ENCODE results near the gene IL1RAPL1. TPM values are rescaled to one million over a fixed set of nuclear protein-coding genes. Genes with fewer than 3 reads are reported as not detected.

Gene IL1RAPL1
- total RNA-seq, 2 experiments from 2014 or later, result not detected

DNA sequence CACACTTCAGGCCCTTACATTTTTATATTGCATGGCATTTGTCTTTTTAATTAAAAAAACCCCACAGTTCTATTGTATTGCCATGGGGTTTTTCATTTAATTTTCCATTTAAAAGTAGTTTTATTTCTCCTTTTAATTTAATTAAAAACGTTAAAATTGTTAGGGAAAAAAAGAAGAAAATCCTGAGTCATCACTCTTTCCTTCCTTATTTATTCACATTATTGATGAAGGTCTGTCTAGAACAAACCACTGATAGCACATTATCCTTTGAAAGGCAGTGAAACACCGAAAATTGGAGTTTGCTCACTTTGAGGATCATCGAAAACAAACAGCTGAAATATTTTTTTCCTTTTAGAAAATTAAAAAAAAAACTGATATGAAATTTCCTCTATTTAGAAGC, 868.5 kb downstream of the IL1RAPL1 start:
- H3K27ac Mint-ChIP-seq, result no peak overlapping the region
- TF ChIP-seq, protein P1, sequence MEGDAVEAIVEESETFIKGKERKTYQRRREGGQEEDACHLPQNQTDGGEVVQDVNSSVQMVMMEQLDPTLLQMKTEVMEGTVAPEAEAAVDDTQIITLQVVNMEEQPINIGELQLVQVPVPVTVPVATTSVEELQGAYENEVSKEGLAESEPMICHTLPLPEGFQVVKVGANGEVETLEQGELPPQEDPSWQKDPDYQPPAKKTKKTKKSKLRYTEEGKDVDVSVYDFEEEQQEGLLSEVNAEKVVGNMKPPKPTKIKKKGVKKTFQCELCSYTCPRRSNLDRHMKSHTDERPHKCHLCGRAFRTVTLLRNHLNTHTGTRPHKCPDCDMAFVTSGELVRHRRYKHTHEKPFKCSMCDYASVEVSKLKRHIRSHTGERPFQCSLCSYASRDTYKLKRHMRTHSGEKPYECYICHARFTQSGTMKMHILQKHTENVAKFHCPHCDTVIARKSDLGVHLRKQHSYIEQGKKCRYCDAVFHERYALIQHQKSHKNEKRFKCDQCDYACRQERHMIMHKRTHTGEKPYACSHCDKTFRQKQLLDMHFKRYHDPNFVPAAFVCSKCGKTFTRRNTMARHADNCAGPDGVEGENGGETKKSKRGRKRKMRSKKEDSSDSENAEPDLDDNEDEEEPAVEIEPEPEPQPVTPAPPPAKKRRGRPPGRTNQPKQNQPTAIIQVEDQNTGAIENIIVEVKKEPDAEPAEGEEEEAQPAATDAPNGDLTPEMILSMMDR (IDR thresholded peaks at IDR 0.05), result no peak
- no peak overlapping the region for H3K4me3 ChIP-seq (ENCODE audit: low read length)
- H3K4me1 ChIP-seq (ENCODE audit: insufficient read depth, low read length), result no peaks in the 10 kb centered on the region
- H3K9me3 ChIP-seq (ENCODE audit: control insufficient read depth in 1 of 2, insufficient read depth in 1 of 2, low read length in 2 of 2), result no peaks in the 10 kb centered on the region
- no peaks in the 10 kb centered on the region for H3K27me3 Mint-ChIP-seq
- no peak overlapping the region for H3K4me3 Mint-ChIP-seq
- ATAC-seq (ENCODE audit: poor library complexity) (no peak), DNase-seq (no peak)
- ChIA-PET POLR2A (no interaction called here), CTCF (no interaction called here)
- no peaks in the 10 kb centered on the region for H3K27me3 ChIP-seq (ENCODE audit: control insufficient read depth in 1 of 2, insufficient read depth in 2 of 2, low read length in 2 of 2)
- no peak overlapping the region for H3K27ac ChIP-seq (ENCODE audit: low read depth in 1 of 2, low read length in 2 of 2)
- H3K36me3 Mint-ChIP-seq (ENCODE audit: low read depth), result no peaks in the 10 kb centered on the region
- intact Hi-C loops (cut with DNase I, micrococcal nuclease), result no loop called here
- no peaks in the 10 kb centered on the region for H3K4me1 Mint-ChIP-seq (ENCODE audit: low read depth)
- H3K36me3 ChIP-seq (ENCODE audit: insufficient read depth, low read length), result no peaks in the 10 kb centered on the region
- H3K9me3 Mint-ChIP-seq, result peaks cover 3% of the 10 kb centered on the region

DNA sequence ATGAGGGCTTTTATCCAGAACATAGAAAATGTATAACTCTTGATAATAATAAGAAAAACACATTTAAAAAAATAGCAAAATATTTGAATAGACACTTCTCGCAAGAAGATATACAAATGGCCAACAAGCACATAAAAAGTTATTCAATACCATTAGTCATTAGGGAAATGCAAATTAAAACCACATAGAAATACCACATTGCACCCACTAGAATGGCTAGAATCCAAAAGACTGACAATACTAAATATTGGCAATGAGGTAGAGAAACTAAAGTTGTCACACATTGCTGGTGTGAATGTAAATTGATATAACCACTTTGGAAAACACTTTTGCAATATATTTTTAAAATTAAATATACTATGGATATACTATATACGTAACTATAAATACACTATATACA, 873.8 kb downstream of the IL1RAPL1 start:
- CTCF ChIA-PET, result no interaction called here
- POLR2A ChIA-PET, result no interaction called here

DNA sequence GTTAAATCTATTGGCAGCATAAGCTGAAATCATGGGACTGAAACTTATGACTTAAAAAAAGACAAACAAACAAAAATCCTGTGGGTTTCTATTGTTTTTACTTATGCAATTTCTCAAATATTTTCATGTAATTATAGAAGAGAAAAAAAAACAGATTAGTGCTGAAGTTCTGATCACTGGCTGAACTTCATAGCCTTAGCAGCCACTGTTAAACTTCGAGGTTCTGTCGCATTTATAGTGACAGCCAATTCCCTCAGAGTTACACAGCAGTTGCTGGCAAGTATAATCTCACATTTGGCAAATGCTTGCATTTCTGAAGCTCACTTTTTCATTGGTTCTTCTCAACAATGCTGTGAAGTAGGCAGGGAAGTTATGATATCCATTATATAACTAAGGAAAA, 879.2 kb downstream of the IL1RAPL1 start:
- Histone ChIP-seq H3K27ac (ENCODE audit: low read depth in 1 of 2, low read length in 2 of 2) (no peak overlapping the region), H3K9me3 (ENCODE audit: control insufficient read depth in 1 of 2, insufficient read depth in 1 of 2, low read length in 2 of 2) (no peaks in the 10 kb centered on the region), H3K4me3 (ENCODE audit: low read length) (no peak overlapping the region), H3K36me3 (ENCODE audit: insufficient read depth, low read length) (no peaks in the 10 kb centered on the region), H3K27me3 (ENCODE audit: control insufficient read depth in 1 of 2, insufficient read depth in 2 of 2, low read length in 2 of 2) (no peaks in the 10 kb centered on the region), H3K4me1 (ENCODE audit: insufficient read depth, low read length) (no peaks in the 10 kb centered on the region)
- TF ChIP-seq, protein P1 (IDR thresholded peaks at IDR 0.05), result no peak
- ATAC-seq (ENCODE audit: poor library complexity), result no peak
- ChIA-PET CTCF (no interaction called here), POLR2A (no interaction called here)
- no peaks in the 10 kb centered on the region for H3K27me3 Mint-ChIP-seq
- intact Hi-C loops (cut with DNase I, micrococcal nuclease), result no loop called here
- no peaks in the 10 kb centered on the region for H3K9me3 Mint-ChIP-seq
- no peak overlapping the region for H3K27ac Mint-ChIP-seq
- no peak overlapping the region for H3K4me3 Mint-ChIP-seq
- no peaks in the 10 kb centered on the region for H3K36me3 Mint-ChIP-seq (ENCODE audit: low read depth)
- no peaks in the 10 kb centered on the region for H3K4me1 Mint-ChIP-seq (ENCODE audit: low read depth)
- no peak for DNase-seq

More for the DNA sequence above, 873.8 kb downstream of the IL1RAPL1 start:
- H3K27ac Mint-ChIP-seq, result no peak overlapping the region
- TF ChIP-seq, protein P1 (IDR thresholded peaks at IDR 0.05), result no peak
- intact Hi-C loops (cut with DNase I, micrococcal nuclease), result no loop called here
- Histone ChIP-seq H3K36me3 (ENCODE audit: insufficient read depth, low read length) (no peaks in the 10 kb centered on the region), H3K4me3 (ENCODE audit: low read length) (no peak overlapping the region), H3K27ac (ENCODE audit: low read depth in 1 of 2, low read length in 2 of 2) (no peak overlapping the region), H3K9me3 (ENCODE audit: control insufficient read depth in 1 of 2, insufficient read depth in 1 of 2, low read length in 2 of 2) (no peaks in the 10 kb centered on the region), H3K27me3 (ENCODE audit: control insufficient read depth in 1 of 2, insufficient read depth in 2 of 2, low read length in 2 of 2) (no peaks in the 10 kb centered on the region), H3K4me1 (ENCODE audit: insufficient read depth, low read length) (no peaks in the 10 kb centered on the region)
- ATAC-seq (ENCODE audit: poor library complexity) (no peak), DNase-seq (no peak)
- no peaks in the 10 kb centered on the region for H3K27me3 Mint-ChIP-seq
- H3K9me3 Mint-ChIP-seq, result no peaks in the 10 kb centered on the region
- H3K4me1 Mint-ChIP-seq (ENCODE audit: low read depth), result no peaks in the 10 kb centered on the region
- H3K36me3 Mint-ChIP-seq (ENCODE audit: low read depth), result no peaks in the 10 kb centered on the region
- H3K4me3 Mint-ChIP-seq, result no peak overlapping the region

Measured in CD4-positive, alpha-beta T cell (primary cell).